Dedifferentiated amniotic fluid mesenchymal stem cell (primary cell): Measurements from ENCODE around the gene DGKG.

Experiments used
- DNase-seq: peaks from one replicate; pipeline ENCODE4 v3.0.0-alpha.2; 2016; ENCODE audit errors: extremely low spot score

The DGKG gene

DNA sequence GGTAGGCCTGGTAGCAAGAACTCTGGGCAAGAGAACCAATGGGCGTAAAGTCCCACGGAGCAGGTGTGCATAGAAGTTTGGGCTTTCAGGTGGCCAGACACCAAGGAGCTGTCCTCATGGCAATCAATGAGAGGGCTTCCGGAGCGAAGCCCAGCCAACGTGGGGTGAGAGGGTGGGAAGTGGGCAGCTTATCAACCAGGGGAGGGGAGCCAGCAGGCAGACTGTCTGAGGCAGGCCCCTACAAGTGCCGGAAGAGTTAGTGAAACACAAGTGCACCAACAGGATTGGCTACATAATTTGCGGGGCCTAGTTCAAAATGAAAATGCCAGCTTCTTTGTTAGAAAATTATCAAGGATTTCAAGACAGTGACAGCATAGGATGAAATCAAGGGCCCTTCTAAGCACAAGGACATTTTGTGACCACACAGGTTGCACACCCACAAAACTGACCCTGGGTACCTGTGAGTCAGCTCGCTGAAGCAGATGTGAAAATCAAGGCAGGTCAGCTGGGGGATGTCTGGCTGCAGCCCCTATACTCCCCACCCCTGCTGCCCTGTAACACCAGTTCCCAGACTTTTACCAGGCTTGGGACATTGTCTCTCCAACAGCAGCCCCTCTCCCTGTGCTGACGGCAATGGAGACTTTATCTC lies 151.1 kb downstream of the DGKG start:
- DNase-seq, result no peak

DNA sequence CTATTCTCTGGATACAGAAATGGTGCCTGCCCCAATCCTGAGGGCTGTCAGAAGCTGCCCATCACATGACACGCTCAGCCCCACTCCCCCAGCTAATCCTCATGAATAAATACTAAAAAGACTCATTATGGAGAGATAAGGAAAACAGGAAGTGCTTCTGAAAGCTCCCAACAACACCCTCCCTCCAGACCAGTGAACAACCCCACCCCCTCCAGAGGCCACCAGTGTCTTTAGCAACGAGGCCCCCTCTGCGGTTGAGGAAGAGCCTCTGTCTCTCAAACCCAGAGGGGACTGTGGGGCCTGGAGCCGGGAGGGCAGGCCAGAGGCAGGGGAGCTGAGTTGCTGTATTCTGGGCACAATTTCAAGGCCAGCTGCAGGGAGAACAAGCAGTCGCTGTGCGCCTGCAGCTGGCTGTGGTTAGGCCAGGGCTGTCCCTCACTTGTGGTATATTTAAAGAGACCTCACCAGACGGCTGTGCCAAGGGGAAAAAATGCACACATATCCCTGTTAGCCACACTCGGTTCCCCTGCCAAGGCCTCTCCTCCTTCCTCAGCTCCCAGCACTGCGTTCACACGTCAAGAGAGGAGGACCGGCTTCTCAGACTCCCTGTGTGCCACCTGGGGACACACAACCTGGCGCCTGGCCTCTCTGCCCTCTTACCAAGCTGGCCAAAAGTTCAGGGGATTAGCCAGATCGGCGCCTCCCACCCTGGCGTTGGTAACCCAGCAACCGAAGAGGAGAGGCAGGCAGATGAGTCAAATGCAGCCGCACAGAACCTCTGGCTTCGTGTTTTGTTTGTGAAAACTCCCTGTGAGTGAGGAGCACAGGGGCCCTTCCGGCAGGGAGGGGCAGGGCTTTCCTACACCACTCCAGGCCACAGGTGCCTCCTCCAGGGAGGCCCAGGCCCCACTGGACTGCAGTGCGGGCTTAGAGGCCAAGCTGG lies 152.0 kb downstream of the DGKG start:
- peak; percentile 57 for DNase-seq

DNA sequence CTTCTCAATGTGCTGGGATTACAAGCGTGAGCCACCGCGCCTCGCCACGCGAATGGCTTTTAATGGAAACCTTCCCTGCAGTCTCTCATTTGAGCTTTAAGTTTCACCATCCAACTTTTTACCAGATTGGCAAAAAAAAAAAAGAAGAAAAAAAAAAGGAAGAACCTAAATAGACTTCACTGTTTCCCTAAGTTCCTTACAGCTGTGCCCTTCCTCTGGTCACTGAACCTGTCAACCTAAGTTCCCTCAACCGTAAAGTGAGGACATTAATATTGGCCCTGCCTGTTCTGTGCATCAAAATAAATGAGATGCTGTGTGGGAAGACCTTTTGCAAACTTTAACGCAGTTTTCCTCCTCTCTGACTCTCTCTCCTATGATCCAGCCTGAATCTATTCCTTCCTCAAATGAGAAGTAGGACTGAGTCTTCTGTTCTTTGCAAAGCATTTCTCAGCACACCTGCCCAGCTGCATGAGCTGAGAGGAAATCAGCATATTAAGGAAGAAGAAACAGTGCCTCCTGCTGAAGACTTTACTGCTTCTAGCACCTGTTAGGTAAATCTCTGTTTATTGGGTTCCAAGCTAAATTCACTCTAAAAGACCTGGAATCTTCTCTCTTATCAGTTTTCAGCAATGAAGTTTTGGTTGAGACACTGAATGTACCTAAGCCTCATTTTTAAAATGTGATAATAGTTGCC lies 153.6 kb downstream of the DGKG start:
- no peak for DNase-seq

DNA sequence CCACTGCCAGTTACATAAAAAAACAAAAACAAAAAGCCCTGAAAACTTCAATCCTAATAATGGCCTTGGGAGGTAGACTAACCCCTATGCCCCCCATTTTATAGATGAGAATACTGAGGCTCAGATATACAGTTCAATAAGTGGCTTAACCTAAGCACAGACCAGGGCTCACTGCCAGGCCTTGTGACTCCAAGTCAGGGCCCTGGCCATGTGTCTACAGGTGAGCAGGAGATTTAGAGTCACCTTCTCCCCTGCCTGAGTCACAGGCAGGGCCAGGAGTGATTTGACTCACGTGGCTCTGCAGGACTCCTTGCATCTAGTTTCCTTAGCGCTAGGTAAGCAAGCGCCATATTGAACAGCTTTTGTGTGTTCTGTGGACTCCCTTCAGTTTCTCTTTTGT lies 154.5 kb downstream of the DGKG start:
- DNase-seq, result no peak

DNA sequence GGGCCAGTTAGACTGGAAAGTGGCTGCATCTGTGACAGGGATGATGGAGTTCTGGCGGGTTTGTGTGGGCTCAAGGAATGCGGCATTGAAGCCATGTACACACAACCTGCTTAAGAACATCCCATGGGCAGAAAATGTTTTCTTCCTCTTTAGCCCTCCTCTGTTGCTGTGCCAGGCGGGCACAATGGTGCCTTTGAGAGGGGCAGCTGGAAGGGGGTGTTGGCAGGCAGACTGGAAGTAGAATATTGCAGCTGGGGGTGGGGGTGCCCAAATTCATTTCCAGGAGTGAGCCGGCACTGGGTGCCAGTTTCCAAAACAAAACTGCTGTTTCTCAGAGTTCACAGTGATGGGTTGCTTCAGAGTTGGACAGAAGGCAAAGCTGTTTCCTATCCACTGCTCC lies 161.3 kb downstream of the DGKG start:
- DNase-seq, result no peak

DNA sequence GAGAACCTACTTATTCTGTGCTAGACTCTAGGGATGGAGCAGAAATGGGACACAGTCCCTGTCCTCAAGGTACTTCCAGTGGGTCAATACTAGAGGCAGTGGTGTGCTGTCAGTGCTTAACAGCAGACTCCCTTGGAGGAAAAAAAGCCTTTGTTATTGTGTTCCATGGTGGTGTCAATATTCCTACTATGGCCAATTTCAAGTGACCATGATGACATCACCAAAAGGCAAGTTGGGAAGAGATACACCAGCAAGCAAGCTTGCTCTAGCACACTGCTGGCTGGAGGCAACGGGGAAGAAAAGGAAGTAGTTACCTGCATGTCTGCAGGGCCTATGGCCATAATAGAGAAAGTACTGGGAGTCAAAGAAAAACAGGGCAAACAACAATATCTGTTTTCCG lies 163.6 kb downstream of the DGKG start:
- no peak for DNase-seq

DNA sequence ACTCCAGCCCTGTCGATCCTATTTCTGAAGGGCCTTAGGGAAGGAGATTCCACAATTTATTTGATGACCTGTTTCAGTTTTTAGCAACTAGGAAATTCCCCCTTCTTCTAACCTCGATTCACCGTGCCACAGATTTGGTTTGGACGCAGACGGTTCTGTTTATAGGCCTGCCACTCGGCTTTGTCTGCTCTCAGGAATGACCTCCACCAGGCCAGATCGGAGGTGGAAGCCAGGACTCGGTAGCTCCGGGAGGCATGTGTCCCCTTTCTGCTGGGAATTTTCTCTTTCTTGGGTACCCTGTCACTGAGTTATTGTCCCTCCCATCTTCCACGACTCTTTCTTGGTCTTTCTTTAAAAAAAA lies 167.6 kb downstream of the DGKG start:
- DNase-seq, result no peak

DNA sequence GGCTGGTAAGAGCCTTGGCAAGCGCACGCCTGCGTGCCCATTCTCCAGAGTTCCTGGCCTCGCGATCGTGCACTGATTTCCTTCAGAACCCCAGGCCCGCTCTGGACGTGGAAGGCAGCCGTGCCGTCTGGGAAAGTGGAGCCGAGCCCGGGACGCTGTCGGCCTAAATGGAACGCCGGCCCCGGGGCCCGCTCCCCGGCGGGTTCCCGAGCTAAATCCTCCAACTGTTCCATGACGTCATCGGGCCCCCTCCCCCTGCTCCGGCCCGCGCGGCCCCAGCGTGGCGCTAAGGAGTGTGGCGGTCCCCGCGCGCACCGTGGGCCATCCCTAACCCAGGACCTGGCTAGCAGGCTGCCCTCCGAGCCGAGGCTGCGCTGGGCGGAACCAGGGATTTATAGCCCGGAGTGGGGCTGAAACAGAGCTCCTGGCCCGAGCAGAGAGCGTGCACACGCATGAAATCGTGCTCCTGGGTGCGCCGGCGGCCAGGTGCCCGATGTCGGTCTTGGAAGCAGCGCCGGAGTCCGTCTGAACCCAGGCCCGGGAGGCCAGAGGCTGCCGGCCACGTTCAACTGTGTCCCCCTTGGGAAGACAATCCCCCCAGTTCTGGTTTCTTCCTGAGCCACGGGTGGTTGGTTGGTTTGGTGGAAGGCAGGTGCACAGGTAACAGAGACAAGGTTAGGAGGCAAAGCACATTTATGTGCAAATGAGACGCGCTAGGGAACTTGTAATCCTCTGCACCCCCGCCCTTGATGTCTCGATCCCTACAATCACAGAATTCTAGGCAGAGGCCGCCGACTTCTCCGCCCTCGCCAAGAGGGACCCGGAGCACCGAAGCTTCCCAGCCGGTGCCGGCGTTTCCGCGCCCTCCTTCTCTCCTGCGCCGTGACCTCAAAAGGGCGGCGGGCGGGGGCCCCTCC lies 168.2 kb downstream of the DGKG start:
- DNase-seq, result no peak

DNA sequence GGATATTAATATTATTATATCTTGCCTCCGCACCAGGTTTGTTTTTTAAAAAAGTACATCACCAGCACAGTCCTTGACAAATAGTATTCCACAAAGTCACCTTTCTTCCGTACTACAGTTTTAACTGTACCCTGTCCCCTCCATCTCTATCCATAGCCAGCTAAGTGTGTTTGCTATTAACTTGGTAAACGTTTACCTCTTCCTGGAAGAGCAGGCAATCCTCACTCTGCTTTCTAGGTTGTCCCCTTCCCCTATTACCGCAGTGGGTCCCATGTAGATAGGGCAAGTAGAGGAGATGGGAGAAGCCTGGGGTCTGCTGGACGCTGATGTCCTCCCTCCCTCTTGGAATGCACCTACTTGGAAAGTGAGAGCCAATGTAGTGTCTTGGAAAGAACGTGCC lies 169.2 kb downstream of the DGKG start:
- no peak for DNase-seq

DNA sequence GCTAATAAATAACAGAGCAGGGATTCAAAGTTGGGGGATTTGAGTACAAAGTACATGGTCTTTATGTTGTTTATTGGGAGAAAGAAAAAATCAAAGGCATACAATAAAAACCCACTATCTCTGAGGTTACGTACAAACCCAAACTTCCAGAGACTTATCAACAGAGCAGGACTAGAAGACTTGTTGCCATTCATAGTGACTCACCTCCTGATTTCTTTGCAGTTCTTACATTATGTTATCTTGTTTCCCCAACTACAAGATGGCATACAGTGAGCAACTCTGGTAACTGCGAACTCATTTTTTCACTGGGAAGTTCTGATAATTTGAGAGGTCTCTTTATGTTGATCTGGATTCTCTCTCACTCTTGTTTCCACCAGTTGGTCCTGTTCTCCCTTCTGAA lies 172.5 kb downstream of the DGKG start:
- no peak for DNase-seq

DNA sequence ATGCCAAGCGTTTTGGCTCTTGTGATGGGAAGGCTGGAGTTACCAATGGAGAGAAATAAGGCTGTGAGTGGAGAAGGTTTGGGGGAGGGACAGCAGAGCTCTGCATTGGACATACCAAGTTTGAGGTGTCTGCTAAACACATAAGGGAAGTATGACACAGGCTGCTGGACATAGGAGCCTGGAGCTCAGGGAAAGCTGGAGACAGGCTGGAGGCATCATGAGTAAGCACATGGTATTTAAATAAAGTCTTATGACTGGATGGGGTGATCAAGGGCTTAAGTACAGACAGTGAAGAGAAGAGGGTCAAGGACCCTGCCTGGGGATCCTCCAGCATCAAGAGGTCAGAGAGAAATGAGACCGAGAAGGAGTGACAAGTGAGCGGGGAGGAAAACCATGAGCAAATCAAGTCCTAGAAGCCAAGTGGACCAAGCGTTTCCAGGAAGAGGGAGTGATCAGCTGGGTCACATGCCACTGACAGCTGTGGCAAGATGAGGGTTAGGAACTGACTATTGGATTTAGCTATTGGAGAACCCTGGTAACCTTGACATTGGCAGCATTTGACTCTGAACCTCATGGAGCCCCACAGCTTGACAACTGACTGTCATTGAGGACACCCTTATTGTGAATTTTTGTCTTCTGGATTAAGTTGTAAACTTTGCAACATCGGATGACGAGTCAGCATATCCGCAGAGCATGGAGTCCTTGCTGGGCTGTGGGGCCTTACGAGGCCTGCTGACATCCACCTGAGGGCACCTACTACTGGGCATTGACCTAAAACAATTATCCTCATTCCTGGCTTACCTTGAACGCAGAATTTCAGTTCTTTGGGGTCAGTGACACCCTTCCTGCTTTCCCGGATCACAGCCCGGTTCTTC lies 174.4 kb downstream of the DGKG start:
- DNase-seq, result no peak

DNA sequence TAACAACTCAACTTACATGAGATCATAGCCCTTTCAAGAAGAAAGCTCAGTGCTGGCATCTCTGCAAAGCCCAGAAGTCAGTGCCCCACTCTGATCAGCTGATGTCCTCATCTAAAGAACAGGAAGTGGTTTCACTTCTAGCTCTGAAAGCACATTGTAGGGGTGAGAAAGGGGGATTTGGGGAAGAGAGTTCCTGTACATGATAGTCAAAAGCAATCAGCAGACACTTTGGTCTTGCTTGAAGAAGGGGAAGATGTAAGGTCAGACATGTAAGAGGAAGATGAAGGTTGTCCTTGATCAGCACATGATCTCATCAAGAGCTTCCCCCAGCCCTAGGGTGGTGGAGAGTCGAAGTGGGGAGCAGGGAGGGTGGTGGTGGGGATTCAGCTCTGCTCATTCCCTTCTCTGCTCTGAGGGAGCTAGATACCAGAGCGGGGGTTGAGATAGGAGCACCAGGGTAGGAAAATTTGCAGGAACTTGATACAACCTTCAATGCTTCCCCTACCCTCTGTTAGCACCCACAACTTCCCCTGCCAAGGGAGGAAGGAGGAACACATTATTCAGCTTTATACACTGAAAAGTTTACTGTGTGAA lies 176.7 kb downstream of the DGKG start:
- DNase-seq, result no peak

DNA sequence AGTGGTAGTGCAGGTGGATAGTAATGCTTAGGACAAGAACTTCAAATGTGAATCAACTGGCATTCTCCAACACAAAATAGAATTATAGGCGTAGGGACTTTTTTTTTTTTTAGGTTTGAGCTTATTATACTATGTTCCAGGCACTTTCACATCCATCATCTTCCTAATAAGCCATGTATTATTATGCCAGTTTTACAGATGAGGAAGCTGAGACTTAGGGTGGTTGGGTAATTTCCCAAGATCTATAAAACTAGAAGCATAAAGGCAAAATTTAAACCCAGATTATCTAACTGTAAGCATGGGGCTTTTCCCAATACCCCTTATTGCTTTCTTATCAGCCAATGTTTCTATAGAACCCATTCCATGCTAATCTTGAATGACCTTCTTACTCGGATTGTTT lies 178.0 kb downstream of the DGKG start:
- no peak for DNase-seq

DNA sequence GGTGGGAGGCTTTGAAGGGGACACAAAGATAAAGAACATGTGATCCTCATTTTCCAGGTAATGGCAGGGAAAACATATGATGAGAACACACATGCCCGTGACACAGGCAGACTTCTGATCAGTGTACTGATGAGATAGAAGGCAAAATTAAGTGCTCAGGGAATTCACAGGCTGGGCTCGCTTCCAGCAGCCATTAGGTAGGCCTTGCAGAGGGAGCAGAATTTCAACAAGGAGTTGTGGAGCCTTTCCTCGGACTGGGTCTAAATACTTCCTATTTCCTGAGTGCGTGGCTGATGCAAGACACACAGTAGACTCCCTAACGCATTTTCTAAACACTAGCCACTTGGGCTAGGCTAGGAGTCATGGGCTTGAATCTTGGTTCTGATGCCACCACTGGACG lies 179.2 kb downstream of the DGKG start:
- DNase-seq, result no peak

DNA sequence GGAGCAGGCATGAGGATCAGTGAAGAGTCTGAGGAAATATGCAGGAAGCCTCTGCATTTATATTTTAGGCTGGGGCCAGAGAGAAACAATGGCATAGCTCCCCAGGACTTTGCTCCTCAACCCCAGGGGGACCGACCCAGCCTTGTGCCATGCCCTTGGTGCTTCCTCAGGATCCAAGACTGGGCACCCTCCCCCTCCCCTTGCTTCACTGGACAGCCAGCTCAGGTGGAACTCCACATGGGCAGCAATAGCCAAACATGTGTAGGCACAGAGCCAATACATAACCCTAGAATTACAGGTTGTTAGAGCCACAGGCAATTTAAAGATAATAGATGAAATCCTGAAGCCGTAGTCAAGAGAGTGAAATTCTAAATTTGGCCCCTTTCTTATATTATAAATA lies 180.1 kb downstream of the DGKG start:
- no peak for DNase-seq

DNA sequence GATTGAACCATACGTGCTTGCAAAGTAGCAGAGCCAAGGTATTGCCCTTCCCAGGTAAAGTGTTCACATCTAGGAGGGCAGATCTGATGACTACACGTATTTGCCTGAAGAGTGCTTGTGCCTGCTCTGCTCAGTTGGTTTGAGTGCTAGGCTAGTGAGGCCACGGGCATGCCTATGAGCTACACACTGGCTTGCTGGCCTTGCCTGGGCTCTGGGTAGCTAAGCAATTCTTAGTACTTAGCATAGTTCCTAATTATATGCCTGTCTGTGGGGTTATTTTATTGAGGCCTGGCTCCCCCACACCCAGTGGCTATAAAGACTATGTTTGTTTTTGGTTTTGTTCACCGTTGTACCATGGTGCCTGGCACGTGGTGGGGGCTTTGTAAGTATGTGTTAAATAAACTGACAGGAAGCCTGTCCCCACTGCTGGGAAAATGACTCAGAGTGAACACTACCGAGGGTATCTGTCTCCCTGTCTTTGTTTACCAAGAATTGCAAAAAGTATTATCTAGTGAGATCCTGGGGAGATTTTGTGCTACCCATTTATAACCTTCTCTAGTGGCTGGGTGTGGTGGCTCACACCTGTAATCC lies 181.0 kb downstream of the DGKG start:
- no peak for DNase-seq

DNA sequence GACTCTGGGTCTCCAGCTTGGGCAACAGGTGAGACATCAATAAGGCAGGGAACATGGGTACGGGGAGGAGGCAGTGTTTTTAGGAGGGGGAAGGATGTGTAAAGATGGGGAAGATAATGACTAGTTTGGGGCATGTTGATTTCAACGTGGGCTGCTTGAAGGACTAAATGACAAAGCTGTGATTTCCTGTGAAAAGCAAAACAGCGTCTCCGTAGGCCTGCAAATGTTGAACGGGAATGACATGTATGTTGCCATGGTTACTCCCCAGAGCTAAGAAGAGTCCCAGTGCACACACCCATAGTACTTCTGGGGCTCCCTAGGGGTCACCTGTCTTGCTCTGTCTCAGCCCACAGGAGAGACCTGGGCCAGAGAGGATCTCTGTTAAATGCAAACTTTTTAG lies 181.9 kb downstream of the DGKG start:
- DNase-seq, result no peak

DNA sequence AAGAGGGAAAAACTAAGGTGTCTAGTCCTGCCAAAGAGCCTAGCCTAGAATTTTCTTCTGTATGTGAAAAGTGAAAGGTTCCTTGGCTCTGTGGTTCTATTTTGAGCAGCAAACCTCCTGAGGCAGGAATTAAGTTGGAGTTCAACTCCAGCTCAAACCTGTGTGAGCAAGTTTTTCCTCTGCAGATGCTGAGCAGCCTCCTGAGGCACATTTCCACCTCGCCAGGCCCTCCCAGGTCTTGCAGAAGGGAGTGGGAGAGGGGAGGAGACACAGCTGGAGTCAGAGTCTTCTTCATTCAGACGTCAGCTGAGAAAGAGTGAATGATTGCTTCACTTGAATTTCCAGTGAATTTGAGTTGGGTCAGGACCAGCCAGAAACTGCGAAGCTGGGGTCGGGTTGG lies 183.6 kb downstream of the DGKG start:
- no peak for DNase-seq

DNA sequence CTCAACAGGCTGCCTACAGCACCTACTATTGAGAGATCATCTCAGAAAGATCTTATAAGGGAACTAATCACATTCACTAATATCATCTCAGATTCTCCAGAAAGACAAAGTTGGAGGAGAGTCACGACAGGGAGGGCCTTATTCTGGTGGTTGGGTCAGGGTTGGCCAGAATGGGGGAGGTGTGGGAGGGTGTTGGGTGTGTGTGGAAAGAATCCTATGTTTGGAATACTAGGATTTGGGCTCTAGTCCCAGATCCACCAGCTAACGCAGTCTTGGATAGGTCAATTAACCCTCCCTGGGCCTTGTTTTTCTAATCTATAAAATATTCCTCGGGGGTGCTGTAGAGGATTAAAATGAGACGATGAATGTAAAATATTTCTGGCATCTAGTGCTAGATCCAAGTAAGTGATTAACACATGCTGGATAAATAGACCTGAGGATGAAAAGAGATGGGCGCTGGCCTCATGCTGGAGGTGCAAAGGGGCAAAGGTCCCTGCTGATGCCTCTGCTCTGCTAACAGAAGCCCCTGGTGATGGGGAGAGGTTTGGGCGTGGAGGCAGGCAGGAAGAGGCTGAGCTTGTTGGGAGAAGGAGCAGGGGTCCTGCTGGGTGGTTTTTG lies 185.6 kb downstream of the DGKG start:
- no peak for DNase-seq
